HEK293T (cell line): ENCODE measurements around the gene CSKMT.

Experiments used
- CTCF ChIA-PET: fragments of 350-600 bp; formaldehyde crosslinking; extraction: SDS; loops from one replicate; lab custom pipeline; 2021; ENCODE audit warnings: antibody characterized with exemption, inconsistent platforms; lab: Yijun Ruan, JAX
- POLR2A ChIA-PET: fragments of 350-600 bp; formaldehyde crosslinking; extraction: SDS; loops from one replicate; lab custom pipeline; 2020; ENCODE audit warnings: antibody characterized with exemption, inconsistent platforms; lab: Yijun Ruan, JAX
- DNase-seq: peaks from one replicate; pipeline ENCODE4 v3.0.0; 2012; ENCODE audit warnings: mixed read lengths; ENCODE audit errors: extremely low spot score
- ARNT ChIP-seq: fragments of 450-650 bp; IDR thresholded peaks from 2 replicates; pipeline ENCODE4 v1.6.1; 2017; ENCODE audit warnings: mild to moderate bottlenecking
- BHLHE40 ChIP-seq: fragments of 450-650 bp; IDR thresholded peaks from 2 replicates; pipeline ENCODE4 v1.6.1; 2016; ENCODE audit warnings: mild to moderate bottlenecking, moderate library complexity, borderline replicate concordance
- CTBP1 ChIP-seq: fragments of 450-650 bp; IDR thresholded peaks from 2 replicates; pipeline ENCODE4 v1.6.1; 2016; ENCODE audit warnings: borderline replicate concordance
- ELF4 ChIP-seq: fragments of 450-650 bp; IDR thresholded peaks from 2 replicates; pipeline ENCODE4 v1.6.1; 2017; ENCODE audit warnings: antibody characterized with exemption
- FOXA1 ChIP-seq: fragments of 450-650 bp; IDR thresholded peaks from 2 replicates; pipeline ENCODE4 v1.6.1; 2016; ENCODE audit warnings: mild to moderate bottlenecking
- FOXK2 ChIP-seq: fragments of 450-650 bp; IDR thresholded peaks from 2 replicates; pipeline ENCODE4 v1.6.1; 2016; ENCODE audit warnings: mild to moderate bottlenecking
- FOXM1 ChIP-seq: fragments of 450-650 bp; IDR thresholded peaks from 2 replicates; pipeline ENCODE4 v1.6.1; 2017; ENCODE audit warnings: mild to moderate bottlenecking, borderline replicate concordance
- HDGF ChIP-seq: fragments of 450-650 bp; IDR thresholded peaks from 2 replicates; pipeline ENCODE4 v1.6.1; 2017; ENCODE audit warnings: antibody characterized with exemption, borderline replicate concordance
- L3MBTL2 ChIP-seq: fragments of 450-650 bp; conservative IDR thresholded peaks from 2 replicates; pipeline ENCODE4 v1.6.1; 2016; ENCODE audit warnings: mild to moderate bottlenecking
- LEF1 ChIP-seq: fragments of 450-650 bp; IDR thresholded peaks from 2 replicates; pipeline ENCODE4 v1.6.1; 2017; ENCODE audit warnings: mild to moderate bottlenecking, borderline replicate concordance
- NFRKB ChIP-seq: fragments of 450-650 bp; IDR thresholded peaks from 2 replicates; pipeline ENCODE4 v1.6.1; 2016; ENCODE audit warnings: mild to moderate bottlenecking, moderate library complexity
- SP1 ChIP-seq: fragments of 450-650 bp; IDR thresholded peaks from 2 replicates; pipeline ENCODE4 v1.6.1; 2017
- SUZ12 ChIP-seq: fragments of 450-650 bp; IDR thresholded peaks from 2 replicates; pipeline ENCODE4 v1.6.1; 2016; ENCODE audit warnings: mild to moderate bottlenecking
- TARDBP ChIP-seq: fragments of 450-650 bp; IDR thresholded peaks from 2 replicates; pipeline ENCODE4 v1.6.1; 2016
- ZNF384 ChIP-seq: fragments of 450-650 bp; IDR thresholded peaks from 2 replicates; pipeline ENCODE4 v1.6.1; 2016
- TF ChIP-seq, protein P1 (sequence below): fragments of 450-650 bp; IDR thresholded peaks from 2 replicates; pipeline ENCODE4 v1.6.1; 2016

The CSKMT gene

DNA sequence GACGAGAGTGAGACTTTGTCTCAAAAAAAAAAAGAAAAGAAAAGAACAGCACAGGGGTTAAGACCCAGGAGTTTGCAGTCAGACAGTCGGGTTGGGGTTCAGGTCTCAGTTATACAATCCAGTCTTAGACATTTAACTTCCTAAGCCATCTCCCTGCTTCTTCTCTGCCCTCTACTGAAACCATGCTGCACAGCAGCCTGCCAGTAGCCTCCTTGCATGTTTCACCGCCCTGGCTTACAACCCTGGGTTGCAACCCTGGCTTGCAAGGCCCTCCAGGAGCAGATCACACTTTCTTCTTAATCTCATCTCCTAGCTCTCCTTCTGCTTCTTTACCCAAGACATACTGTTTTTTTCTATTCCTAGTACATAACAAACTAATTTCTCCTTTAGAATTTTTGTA lies 37.4 kb upstream of the CSKMT start:
- CTCF ChIA-PET = no interaction called here
- DNase-seq = no peak
- POLR2A ChIA-PET = interaction anchor here (1.5 kb wide), 1 partner anchor 36 kb away, joined by 4 read pairs; the partner anchor contains the start of gene TUT1
- TF ChIP-seq SP1 = no peak
- no peak for TF ChIP-seq HDGF
- TF ChIP-seq NFRKB = no peak
- no peak for TF ChIP-seq TARDBP
- no peak for TF ChIP-seq ELF4
- TF ChIP-seq CTBP1 = no peak
- TF ChIP-seq BHLHE40 = no peak
- no peak for TF ChIP-seq FOXM1
- no peak for TF ChIP-seq ZNF384
- TF ChIP-seq FOXA1 = no peak
- no peak for TF ChIP-seq L3MBTL2

DNA sequence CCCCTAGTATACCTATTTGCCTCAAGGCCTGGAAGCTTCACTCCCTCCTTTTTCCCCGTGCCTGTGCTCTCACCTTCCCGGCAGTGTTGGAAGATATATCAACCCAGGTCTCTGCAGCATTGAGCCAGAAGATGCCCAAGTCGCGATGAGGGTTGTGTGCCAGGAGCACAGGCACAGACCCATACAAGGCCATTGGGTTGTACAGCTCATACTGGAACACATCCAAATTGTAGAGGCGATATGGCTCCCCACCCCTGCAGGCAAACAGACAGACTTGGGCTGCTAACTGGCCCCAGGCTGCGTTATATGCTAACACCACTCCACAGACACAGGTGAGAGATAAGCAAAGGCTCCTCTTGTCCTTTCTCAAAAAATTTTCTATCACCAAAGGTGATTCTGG lies 32.6 kb upstream of the CSKMT start:
- no peak for DNase-seq
- POLR2A ChIA-PET = no interaction called here
- CTCF ChIA-PET = interaction anchor here (1.6 kb wide), 1 partner anchor 41 kb away, joined by 4 read pairs; the partner anchor contains the start of gene TUT1
- no peak for TF ChIP-seq FOXK2
- TF ChIP-seq SP1 = no peak
- no peak for TF ChIP-seq BHLHE40
- TF ChIP-seq NFRKB = no peak
- no peak for TF ChIP-seq FOXM1
- TF ChIP-seq CTBP1 = no peak
- TF ChIP-seq HDGF = no peak
- no peak for TF ChIP-seq SUZ12

DNA sequence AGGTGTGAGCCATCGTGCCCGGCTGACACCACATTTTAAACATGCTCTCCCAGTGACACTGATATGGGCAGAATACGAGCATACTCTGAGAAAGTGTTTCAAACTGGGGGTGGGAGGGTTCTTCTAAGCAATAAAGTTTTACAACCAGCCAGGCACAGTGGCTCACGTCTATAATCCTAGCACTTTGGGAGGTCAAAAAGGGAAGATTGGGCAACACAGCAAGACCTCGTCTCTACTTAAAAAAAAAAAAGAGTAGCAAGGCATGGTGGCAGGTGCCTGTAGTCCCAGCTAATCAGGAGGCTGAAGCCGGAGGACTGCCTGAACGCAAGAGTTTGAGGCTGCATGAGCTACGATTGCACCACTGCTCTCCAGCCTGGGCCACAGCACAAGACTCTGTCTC lies 20.9 kb upstream of the CSKMT start:
- ChIA-PET POLR2A (interaction anchor here (0.8 to 2.8 kb wide), 6 partner anchors 9 to 83 kb away, joined by 3 to 19 read pairs (median 6); partner anchors contain the start of genes B3GAT3, HNRNPUL2, INTS5 and LBHD1), CTCF (interaction anchor here (1.9 kb wide), 1 partner anchor 10 kb away, joined by 5 read pairs; no protein-coding TSS in a partner anchor)
- no peak for TF ChIP-seq FOXA1
- peak; percentile 70 for TF ChIP-seq ZNF384
- TF ChIP-seq FOXM1 = no peak
- TF ChIP-seq ARNT = no peak
- TF ChIP-seq NFRKB = no peak
- TF ChIP-seq SP1 = no peak
- DNase-seq = no peak

DNA sequence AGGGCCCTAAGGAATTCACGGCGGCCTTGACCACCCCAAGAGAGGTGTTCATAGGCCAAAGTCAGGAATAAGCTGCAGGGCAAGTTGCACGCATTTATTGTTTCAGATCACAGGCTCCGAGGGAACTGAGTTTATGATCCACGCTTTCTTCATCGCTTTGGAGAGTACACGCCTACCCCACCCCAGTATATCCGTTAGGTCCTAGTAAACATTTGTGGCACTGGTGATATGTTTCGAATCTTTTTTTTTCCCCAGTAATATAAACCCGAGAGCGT lies 19.5 kb upstream of the CSKMT start:
- TF ChIP-seq, protein P1, sequence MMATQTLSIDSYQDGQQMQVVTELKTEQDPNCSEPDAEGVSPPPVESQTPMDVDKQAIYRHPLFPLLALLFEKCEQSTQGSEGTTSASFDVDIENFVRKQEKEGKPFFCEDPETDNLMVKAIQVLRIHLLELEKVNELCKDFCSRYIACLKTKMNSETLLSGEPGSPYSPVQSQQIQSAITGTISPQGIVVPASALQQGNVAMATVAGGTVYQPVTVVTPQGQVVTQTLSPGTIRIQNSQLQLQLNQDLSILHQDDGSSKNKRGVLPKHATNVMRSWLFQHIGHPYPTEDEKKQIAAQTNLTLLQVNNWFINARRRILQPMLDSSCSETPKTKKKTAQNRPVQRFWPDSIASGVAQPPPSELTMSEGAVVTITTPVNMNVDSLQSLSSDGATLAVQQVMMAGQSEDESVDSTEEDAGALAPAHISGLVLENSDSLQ = no peak
- TF ChIP-seq CTBP1 = no peak
- no peak for TF ChIP-seq FOXK2
- TF ChIP-seq FOXM1 = no peak
- no peak for TF ChIP-seq ZNF384
- no peak for TF ChIP-seq SUZ12
- no peak for TF ChIP-seq TARDBP
- TF ChIP-seq FOXA1 = no peak
- no peak for TF ChIP-seq BHLHE40
- no peak for TF ChIP-seq ARNT
- no peak for DNase-seq
- CTCF ChIA-PET = interaction anchor here (1.1 kb wide), 1 partner anchor 103 kb away, joined by 3 read pairs; no protein-coding TSS in a partner anchor
- POLR2A ChIA-PET = interaction anchor here (0.8 to 4.3 kb wide), 13 partner anchors 9 to 108 kb away, joined by 3 to 33 read pairs (median 6); partner anchors contain the start of genes C11orf98, CSKMT, EEF1G and EML3

DNA sequence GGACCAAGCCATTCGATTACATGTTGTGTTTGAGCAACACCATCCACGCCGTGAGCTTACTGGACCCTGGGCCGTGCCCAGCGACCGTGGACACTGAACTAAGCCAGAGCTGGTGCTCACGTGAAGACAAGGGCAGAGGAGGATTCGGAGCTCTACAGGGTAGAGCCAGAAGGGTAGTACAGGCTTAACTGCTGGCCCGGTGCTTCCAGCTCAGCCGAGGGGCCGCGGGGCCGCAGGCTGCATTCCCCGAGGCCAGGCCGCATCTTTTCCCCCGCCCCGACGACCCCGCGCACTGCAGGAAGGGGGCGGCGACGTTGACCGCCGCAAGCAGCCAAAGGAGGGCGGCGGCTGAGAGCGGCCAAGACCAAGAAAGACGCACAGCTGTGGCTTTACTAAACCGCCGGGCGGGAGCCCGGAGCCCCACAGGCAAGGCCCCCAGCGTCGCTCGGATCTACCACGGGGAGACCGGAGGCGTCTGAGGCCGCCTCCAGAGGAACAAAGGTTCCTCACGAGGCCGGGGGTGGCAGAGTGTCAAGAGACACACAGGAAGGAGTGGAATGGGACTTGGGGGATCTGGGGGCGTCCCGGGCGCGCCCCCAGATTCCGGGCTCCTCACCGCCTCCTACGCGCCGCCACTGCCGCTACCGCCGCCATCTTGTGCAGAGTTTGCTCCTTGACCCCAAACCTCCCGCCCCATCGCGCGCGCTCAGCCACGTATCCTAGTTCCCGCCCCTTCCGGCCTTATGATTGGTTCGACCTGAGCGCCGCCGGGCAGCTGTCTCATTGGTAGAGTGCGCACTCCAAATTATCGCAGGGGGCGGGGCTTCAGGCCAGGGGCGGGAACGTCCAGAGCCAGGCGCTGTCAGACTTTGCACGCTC lies 18.9 kb upstream of the CSKMT start, which contains the start of gene GANAB:
Gene GANAB, minus strand, starts transcription at position 668 of the 879 bp plus-strand sequence. Its CDS starts 14 bp downstream, at position 654.
- DNase-seq = peak; percentile 99
- CTCF ChIA-PET = interaction anchor here (1.1 kb wide), 1 partner anchor 103 kb away, joined by 3 read pairs; no protein-coding TSS in a partner anchor
- TF ChIP-seq ARNT (no peak), NFRKB (no peak), ZNF384 (no peak), CTBP1 (no peak), SP1 (no peak), FOXK2 (no peak), ELF4 (0 out of 2 replicates have a peak, but pooled peaks have one; percentile 5), LEF1 (no peak)
- TF ChIP-seq, protein P1 = peak; percentile 72
- POLR2A ChIA-PET = interaction anchor here (0.6 to 4.3 kb wide), 17 partner anchors 9 to 108 kb away, joined by 3 to 33 read pairs (median 4); partner anchors contain the start of genes B3GAT3, C11orf98, CSKMT and EEF1G

DNA sequence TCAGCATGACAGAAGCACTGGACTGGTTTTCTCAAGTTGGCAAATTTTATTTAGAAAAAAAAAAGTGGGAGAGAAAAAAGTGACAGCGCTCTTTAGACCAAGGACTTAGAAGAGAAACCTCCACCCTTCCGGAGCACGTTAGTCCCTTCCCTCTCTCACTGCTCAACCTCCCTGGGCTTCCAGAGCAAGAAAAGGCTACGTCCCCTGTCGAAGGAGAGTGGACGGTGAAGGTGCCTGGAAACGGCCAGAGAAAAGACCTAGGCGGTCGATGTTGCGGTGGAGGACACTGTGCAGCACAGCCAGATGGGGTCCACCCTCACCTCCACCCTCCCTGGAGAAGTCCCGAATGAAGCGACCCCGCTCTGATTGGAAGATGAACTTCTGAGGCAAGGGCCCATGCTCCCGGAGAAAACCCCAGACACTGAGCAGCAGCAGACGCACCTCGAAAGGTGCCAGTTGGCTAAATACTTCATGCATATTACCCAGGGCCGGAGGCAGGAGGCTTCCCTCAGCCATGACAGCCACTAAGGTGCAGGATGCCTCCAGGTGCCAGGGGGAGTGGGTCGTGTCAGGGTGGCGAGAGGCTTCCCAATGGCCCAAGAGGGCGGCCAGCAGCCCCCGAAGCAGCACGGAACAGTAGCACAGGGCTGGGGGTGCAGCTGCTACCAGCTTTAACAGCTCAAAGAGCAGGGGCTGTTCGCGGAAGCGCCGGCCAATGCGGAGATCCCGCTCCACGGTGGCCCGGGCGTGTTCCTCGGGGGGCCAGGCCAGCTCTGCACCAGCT lies 18.1 kb upstream of the CSKMT start:
- ChIA-PET POLR2A (interaction anchor here (0.6 to 4.3 kb wide), 16 partner anchors 9 to 107 kb away, joined by 3 to 33 read pairs (median 4); partner anchors contain the start of genes B3GAT3, C11orf98, CSKMT and EEF1G), CTCF (no interaction called here)
- TF ChIP-seq CTBP1 (no peak), L3MBTL2 (no peak), FOXM1 (no peak), FOXK2 (no peak), SP1 (no peak)
- TF ChIP-seq, protein P1 = no peak
- no peak for DNase-seq
